Measurements from ENCODE around the gene PAPSS1. TPM values are rescaled to one million over a fixed set of nuclear protein-coding genes. Genes with fewer than 3 reads are reported as not detected.
"Not testable (repeated sequence)": the region's sequence is repeated elsewhere in the genome, so short reads cannot be mapped to it uniquely, and the experiment has no call there.

PAPSS1 gene
- total RNA-seq, 1 donor from 2014 or later: 33.0 TPM

DNA sequence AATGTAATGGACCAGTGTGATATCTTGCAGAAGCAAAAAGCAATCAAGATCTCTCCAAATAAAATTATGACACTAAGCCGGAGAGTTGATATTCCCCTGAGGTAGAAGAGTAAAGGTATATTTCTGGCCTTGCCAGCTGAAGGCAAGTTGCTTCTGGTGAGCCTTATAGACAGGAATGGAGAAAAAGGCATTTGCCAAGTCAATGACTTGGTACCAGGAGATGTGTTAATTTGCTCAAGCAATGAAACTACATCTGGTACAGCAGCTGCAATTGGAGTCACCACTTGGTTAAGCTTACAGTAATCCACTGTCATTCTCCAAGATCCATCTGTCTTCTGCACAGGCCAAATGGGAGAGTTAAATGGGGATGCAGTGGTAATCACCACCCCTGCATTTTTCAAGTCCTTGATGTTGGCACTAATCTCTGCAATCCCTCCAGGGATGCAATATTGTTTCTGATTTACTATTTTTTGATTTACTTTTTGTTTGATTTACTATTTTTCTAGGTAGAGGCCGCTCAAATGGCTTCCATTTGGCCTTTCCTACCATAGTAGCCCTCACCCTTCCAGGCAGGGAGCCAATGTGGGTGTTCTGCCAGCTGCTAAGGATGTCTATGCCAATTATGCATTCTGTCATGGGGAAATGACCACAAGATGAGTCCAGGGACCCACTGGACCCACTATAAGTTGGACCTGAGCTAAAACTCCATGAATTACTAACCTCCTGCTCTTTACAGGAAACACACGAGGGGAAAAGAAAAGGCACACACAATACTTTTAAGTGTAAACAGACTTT is 6.3 kb upstream of the PAPSS1 start:
- not testable (repeated sequence) for DNase-seq (ENCODE audit: low spot score)

DNA sequence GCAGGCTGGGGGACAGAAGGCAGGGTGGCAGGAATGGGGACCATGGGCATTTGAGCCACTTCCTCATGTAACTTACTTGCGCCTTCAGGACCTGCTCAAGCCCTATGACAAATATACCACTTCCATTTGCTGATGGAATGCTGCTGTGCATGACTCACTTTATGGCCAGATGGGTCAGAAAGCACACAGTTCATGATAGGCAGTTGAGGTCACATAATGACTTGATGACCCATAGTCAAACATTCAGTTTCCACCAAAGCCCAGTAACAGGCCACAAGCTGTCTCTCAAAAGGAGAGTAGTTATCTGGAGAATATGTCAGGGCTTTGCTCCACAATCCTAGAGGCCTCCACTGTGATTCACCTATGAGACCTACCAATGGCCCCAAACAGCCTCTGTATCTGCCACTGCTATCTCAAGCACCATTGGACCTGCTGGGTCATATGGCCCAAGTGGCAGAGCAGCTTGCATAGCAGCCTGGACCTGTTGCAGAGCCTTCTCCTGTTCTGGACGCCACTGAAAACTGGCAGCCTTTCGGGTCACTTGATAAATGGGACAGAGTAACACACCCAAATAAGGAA is 5.3 kb upstream of the PAPSS1 start:
- no peak for DNase-seq (ENCODE audit: low spot score)

DNA sequence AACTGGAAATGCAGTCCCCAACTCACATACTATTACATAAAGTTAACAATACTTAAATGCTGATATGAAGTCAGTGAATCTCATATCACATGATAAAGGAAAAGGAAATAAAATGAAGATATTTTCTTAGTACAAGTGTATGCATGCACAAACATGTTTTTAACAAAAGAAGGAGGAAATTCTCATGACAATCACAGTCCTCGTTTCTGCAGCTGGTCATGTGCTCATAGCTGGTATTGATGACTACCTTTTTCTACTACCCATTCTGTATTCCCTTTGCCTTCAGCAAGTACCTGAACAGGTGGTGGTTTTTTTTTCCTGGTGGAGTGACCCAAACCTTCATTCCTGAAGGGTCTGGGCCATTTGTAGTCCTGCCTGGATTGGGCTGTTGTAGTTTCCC is 3.3 kb upstream of the PAPSS1 start:
- not testable (repeated sequence) for DNase-seq (ENCODE audit: low spot score)

DNA sequence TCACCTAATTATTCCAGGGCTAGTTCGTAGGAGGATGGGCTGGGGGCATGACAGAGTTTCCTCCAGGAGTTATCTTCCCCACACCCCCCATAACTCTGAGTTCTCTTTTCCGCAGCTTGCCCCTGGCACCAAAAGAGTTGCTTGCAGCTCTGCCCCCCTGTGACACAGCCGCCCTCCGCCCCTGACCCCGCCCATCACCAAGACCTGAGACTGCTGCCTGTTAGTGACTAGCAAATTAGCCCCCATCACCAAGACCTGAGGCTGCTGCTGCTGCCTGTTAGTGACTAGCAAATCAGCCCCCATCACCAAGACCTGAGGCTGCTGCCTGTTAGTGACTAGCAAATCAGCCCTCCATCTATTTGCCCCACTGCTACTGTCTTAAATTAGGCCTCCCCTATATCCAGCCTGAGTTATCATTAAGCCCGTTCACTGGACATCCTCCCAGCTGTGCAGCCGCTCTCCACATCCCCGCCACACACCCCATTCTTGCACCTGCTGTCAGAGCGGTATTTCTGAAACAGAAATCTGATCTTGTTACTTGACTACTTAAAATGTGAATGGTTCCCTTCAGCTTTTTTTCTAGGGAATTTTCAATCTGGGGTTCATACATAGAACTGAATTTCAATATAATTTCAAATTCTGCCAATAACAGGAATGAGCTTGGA is 1.5 kb upstream of the PAPSS1 start:
- DNase-seq (ENCODE audit: low spot score): no peak

DNA sequence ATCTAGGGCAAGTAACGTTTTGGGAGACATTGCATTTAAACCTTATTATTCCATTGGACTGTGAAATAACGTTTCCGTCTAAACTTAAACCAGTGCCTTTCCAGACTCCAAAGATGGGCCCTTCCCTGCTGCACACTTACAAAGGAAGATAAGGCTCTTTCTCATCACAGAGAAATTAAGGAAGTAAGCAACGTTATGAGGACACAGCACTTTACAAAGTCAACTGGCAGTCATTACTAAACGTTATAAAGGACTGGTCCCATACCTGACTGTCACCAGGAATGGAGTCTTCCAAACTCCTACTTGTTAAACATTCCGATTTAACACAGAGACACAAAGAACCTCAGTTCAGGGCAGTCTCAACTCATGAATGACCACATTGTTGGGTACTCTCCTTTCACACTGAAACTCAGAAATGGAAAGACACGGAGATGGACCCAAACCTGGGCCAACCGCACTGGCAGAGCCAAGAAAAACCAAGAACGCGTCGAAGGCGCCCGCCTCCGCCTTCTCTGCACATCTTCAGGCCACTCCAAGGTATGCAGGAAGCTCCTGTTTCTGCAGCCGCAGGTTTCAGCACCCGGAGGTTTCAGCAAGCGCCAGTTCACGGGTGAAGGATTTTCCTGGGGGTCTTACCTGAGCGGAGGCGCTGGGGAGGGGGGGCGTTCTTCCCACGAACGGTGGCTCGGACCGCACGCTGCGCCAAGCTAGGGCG is 670 bp downstream of the PAPSS1 start:
- DNase-seq (ENCODE audit: low spot score): no peak

DNA sequence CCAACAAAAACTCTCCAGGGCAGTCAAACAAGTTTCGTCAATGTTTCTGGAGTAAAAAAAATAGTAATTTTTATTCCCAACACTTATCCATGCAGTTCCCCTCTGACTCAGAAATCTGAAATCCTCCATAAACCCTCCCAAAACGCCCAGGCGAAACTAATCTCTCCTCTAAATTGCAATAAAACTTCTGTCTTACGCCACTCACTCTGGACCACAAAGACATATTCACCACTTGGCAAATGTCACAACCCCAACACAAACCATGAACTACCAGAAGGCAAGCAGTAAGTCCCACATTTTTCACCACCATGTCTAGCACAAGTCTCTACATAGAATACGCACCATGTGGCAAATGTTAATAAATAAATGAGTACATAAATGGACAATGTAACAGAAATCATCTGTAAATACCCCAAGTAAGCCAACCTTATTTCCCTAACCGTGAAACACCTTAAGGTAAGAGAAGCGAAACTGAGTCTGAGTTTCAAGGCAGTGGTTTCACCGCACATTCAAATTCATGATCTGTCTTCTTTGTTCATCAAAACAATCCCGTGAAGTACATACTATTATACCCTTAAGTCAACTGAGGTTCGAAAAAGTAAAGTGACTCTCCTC is 1.6 kb downstream of the PAPSS1 start:
- no peak for DNase-seq (ENCODE audit: low spot score)

DNA sequence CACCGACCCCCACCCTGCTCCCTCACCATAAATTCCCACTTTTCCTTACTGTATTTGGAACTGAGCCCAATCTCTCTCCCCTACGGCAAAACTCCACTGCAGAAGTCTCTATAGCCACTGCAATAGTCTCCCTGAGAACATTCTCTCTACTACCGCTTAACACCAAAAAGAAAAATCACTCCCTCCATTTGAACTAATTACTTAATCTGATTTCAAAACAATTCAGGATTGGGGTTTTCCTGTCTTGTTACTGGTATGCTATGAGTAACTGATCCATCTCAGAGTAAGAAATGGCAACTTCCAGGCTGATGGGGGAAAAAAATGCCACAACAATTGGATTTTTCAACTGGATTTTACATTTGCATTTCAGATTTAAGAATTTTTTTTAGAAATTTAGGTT is 5.8 kb downstream of the PAPSS1 start:
- no peak for DNase-seq (ENCODE audit: low spot score)

DNA sequence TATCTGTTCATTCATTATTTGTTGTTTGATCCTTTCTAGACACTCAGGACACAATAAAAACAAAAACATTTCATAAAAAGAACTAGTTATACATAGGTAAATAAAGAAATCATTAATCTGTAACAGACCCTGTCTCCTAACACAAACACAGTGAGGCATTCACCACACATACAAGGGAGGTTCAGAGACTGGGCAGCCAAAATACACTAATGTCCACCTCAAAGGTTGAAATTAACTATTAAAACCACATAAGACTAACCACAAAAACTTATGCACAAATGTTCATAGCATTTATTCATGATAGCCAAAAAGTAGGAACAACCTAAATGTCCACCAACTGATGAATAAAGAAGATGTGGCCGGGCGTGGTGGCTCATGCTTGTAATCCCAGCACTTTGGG is 7.8 kb downstream of the PAPSS1 start:
- no peak for DNase-seq (ENCODE audit: low spot score)

DNA sequence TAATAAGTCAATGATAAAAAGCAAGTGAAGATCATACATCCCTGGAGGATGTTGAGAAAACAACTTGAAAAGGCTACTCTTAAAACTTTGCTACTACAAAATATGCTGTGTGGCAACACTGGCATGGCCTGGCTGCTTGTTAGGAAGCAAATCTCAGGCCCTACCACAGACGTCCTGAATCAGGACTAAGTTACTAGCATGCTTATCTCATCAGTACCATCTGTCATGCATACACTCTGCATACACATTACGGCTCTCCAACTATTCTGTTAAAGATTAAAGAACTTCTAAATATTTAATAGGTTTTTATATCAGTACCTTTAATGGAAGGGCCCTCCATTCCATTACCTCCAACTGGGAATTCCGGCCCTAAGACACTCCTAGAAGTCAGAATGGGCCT is 8.2 kb downstream of the PAPSS1 start:
- DNase-seq (ENCODE audit: low spot score): no peak

DNA sequence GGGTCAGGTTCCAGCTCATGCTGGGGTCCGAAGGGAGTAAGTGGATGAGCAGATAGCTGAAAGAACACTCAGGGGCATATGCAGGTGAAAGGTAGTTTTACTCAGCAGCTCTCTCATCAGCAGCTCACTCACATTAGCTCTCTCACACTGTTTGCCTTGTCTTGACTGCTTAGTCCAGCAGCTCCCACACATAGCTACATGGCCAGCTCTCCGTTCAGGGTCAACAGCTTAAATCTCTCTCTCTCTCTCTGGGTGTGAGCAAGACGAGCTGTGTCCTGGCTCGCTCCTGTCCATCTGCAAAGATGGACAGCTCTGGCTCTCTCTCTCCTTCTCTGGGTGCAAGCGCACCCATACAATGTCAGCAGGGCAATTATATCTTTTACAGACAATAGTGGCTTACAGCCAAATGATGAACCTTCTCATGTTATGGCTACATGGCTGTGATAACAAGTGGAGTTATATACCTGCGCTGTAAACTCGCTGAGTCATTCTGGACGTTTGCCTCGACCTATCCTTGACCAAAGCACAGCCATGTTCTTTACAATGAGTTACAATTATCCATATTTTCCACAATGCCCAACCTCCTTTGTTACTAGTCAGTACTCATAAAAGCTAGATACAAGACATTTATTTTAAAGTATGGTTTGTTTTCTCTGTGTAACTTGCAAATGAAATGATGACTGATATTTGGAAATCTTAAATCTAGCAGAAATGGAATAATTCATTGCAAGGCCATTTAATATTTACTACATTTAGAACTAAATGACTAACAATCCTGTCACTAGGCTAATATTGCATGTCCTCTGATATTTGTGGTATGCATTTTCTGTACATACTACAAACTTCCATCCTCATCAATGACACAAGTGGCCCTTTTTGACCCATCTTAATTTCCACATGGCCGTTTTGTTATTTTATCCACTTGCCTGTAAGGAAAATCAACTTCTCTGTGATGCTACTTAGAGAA is 9.3 kb downstream of the PAPSS1 start:
- DNase-seq (ENCODE audit: low spot score): no peak

DNA sequence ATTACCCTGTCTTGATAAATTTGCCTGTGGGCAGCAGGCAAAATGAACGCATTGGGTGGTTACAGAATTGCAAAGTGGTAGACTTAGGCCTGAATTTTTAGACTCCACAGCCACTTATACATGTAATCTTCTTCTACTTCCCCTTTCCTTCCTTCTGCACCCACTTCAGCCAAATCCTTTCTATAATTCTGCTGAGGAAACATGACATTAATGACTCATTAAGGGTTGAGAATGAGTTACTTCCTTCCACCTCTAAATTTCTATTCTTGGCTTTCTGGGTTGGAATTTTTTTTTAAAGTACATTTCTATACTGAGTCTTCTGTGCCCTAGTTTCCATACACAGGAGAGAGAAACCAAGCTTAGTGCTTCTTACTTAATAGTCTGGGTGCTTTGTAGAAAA is 10.1 kb downstream of the PAPSS1 start:
- DNase-seq (ENCODE audit: low spot score): no peak

DNA sequence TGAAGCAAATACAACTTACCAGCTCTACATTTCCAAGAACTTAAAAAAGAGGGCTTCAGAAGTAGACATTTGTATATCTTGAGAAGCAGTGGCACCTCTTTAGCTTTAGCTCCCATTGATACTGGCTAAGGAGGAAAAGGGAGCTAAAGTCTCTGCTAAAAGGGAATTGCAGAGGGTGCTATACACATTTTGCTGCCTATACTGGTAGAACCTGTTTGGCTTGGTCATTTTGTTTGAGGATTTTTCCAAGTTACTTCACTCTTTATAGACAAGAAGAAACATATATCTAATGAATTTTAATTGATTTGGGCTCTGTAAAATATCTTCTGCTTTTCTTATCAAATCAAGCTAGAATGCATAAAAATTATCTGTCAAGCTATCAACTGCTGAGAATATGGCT is 11.8 kb downstream of the PAPSS1 start:
- no peak for DNase-seq (ENCODE audit: low spot score)

DNA sequence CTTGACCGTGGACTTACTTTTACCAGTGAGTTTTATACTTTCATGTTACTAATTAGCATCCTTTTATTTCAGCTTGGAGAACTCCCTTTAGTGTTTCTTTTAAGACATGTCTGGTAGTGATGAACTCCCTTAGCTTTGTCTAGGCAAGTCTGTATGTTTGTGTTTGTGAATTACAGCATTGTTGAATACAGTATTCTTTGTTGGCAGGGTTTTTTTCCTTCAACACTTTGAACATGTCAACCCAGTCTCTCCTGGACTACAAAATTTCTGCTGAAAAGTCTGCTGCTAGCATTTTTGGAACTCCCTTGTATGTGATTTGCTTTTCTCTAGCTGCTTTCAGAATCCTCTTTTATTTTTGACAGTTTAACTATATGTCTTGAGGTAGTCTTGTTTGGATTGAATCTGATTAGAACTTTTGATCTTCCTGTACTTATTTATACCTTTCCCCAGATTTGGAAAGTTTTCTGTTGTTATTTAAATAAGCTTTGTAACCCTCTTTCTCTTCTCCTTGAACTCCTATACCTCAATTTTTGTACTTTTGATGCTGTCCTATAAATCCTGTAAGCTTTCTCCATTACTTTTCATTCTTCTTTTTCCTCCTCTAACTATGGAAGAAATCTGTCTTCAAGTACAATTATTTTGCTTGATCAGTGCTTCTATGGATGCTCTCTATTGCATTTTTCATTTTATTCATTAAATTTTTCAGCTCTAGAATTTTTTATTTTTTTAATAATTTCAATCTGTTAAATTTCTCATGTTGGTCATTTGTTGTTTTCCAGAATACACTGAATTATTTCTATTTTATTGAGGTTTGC is 14.1 kb downstream of the PAPSS1 start:
- no peak for DNase-seq (ENCODE audit: low spot score)

DNA sequence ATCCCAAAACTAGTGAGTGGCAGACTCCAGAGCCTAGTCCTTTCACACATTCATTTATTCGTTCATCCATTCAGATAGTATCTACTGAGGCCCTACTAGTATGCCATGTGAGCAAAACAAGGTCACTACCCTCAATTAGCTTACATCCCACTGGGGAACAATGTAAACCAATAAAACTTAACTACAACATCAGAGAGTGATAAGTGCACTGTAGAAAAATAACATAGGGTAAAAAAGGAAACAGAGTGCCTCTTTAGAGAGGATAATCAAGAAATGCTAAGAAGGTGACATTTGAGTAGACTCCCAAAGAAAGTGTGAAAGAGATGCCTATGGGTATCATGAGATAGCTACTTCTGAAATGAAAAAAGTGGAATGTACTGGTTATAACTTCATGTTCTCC is 18.5 kb downstream of the PAPSS1 start:
- DNase-seq (ENCODE audit: low spot score): no peak

DNA sequence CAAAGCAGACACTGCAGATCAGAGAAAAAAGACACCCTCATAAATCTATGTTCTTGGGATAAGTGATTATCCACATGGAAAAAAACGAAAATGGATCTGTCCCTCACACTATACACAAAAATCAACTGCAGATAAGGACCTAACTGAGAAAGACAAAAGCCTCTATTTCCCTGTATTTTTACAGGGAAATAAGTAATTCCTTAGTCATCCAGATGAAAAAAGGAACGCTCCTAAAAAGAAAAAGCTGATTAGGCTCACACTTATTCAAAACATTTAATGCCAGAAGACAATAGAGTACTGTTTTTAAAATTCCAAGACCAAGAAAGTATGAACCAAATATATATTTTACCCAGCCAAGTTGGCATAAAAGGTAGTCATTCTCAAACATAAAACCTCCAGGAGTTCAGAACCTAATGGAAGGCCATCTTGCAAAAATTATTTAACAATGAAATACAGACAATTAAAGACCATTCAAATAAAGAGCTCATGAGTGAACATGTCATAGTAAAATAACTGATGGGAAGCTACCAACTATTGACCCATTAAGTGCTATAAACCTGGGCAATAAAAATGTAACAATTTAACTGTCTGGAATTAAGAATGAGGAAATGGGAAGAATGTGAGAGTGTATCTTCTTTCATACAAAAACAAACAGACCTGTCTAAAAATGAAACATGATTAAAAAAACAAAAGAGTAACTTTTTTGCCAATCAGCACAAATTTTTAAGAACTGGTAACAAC is 20.4 kb downstream of the PAPSS1 start:
- no peak for DNase-seq (ENCODE audit: low spot score)

DNA sequence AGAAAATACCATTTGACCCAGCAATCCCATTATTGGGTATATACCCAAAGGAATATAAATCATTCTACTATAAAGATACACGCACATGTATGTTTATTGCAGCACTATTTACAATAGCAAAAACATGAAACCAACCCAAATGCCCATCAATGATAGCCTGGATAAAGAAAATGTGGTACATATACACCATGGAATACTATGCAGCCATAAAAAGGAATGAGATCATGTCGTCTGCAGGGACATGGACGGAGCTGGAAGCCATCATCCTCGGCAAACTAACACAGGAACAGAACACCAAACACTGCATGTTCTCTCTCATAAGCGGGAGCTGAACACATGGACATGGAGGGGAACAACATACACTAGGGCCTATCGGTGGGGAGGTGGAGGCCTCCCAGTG is 23.8 kb downstream of the PAPSS1 start:
- not testable (repeated sequence) for DNase-seq (ENCODE audit: low spot score)

DNA sequence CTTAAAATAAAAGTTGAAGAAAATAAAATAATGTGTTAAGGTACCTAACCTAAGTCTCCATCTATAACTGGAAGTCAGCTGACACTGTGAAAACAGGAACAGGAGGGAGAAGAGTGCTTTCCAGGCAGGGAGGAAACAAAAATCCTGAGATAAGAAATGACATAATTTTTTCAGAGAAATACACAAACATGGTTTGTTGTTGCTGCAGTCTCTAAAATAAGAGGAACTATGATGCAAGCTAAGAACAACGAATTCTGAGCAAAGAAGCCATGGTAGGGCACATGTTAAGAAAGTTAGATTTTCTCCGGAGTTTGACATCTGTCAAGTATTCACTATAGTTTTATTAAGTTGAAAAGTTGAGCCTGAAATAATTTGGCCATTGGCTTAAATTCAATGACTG is 26.9 kb downstream of the PAPSS1 start:
- no peak for DNase-seq (ENCODE audit: low spot score)

DNA sequence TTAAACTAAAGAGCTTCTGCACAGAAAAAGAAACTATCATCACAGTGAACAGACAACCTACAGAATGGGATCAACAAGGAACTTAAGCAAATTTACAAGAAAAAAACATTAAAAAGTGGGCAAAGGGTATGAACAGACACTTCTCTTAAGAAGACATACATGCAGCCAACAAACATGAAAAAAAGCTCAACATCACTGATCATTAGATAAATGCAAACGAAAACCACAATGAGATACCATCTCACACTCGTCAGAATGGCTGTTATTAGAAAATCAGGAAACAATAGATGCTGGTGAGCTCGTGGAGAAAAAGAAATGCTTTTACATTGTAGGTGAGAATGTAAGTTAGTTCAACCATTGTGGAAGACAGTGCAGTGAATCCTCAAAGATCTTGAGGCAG is 27.8 kb downstream of the PAPSS1 start:
- DNase-seq (ENCODE audit: low spot score): no peak

DNA sequence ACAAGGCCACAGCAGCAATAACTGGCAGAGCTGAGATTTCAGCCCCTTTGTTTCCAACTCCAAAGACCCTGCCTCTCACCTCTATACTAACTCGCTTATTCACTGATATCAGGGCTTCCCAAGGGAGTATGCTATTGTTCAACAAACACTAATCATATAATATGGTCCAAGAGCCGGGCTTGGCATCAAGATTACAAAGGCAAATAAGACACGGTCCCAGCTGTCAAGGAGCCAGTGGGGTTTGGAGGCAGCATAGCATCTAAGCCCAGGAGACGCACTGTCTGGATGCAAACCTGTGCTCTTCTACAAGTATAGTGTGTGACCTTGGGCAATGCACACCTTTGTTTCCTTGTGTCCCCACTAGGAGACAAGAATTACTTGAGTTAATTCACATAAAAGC is 28.7 kb downstream of the PAPSS1 start:
- DNase-seq (ENCODE audit: low spot score): no peak

Data from mesenteric fat pad (tissue), 1 donor.